ENCODE measurements around the gene CT47A1.
"Not testable (repeated sequence)": the region's sequence is repeated elsewhere in the genome, so short reads cannot be mapped to it uniquely, and the experiment has no call there.

Gene CT47A1

GRCh38 chrX:120985660-120986059, at the start of gene CT47A1:
CT47A1 (minus strand) TSS chrX:120985760; CDS start chrX:120985529, 231 bp downstream.
- DNase-seq (ENCODE audit: low read depth), result not testable (repeated sequence)

- no peak for DNase-seq (ENCODE audit: low read depth)
Observed at GRCh38 chrX:121032531-121032930, 47.0 kb upstream of the CT47A1 start.

- DNase-seq (ENCODE audit: low read depth), result no peak
Observed at GRCh38 chrX:121030083-121030482, 44.5 kb upstream of the CT47A1 start.

- DNase-seq (ENCODE audit: low read depth), result no peak
Observed at GRCh38 chrX:121028419-121028818, 42.9 kb upstream of the CT47A1 start.

- DNase-seq (ENCODE audit: low read depth), result no peak
Observed at GRCh38 chrX:121014826-121015225, 29.3 kb upstream of the CT47A1 start.

- no peak for DNase-seq (ENCODE audit: low read depth)
Observed at GRCh38 chrX:121013897-121014455, 28.4 kb upstream of the CT47A1 start.

GRCh38 chrX:121011254-121011653, 25.7 kb upstream of the CT47A1 start:
- DNase-seq (ENCODE audit: low read depth), result no peak

GRCh38 chrX:121010218-121010617, 24.7 kb upstream of the CT47A1 start:
- no peak for DNase-seq (ENCODE audit: low read depth)

- no peak for DNase-seq (ENCODE audit: low read depth)
Observed at GRCh38 chrX:121009764-121010163, 24.2 kb upstream of the CT47A1 start.

GRCh38 chrX:121008920-121009319, 23.4 kb upstream of the CT47A1 start:
- DNase-seq (ENCODE audit: low read depth), result no peak

- DNase-seq (ENCODE audit: low read depth), result peak; percentile 8
Observed at GRCh38 chrX:121000589-121000988, 15.0 kb upstream of the CT47A1 start.

GRCh38 chrX:120999413-120999812, 13.9 kb upstream of the CT47A1 start:
- DNase-seq (ENCODE audit: low read depth), result no peak

- not testable (repeated sequence) for DNase-seq (ENCODE audit: low read depth)
Observed at GRCh38 chrX:120956500-120956899, 29.1 kb downstream of the CT47A1 start, which contains the start of gene CT47A7. CT47A7 (minus strand) TSS chrX:120956600; CDS start chrX:120956345, 255 bp downstream.
